CD4-positive, alpha-beta T cell treated with Interleukin-15 for 4 hours (primary cell): ENCODE results near the gene TMEM229B.

Experiments used
- DNase-seq: peaks from one replicate; pipeline ENCODE4 v3.0.0-alpha.2; 2020; ENCODE audit warnings: low spot score

TMEM229B gene

DNA sequence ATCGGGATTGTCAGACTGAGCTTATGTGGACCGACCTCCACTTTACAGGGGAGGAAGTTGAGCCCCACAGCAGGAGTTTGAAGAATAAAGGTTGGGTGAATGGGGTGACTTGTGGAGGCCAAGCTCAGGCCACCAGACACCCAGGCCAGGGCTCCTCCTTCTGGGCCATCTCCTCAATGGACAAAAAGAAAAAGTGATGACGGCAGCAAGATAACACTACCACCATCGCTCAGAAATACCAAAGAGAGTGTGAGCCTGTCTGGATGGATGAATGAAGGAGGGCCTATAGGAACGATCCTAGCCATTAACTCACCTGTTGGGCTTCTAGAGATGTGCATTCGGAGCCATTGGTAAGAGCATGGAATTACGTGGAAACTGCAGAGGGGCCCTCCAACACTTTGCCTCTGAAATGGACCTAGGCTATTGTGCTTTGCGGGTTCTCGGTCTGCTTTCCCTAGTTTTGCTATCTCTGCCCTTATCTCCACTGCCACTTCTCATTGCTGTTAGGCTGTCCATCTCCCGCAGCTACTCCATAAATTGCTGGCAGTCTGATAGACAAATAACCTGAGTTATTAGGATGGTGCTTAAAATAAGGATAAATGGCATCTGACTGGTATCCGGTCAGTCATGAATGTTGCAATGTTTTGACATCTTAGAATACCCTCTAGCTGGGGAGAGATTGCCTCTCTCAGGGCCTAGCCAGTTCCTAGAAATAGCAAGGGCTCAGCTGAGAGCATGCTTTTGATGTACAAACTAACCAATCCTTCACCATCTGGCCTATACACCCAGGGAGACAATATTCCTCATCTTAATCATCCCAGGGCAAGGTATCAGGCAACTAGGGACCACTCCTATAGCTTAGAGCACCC, 66.9 kb downstream of the TMEM229B start:
- no peak for DNase-seq
